Suprapubic skin (tissue), 4 donors: ENCODE data around the gene DPP10.

Experiments
- CTCF ChIP-seq, 2 donors: fragments of 200-600 bp in 1 of 2; fragments of 450-650 bp in 1 of 2; sonication (generic) in 1 of 2; IDR thresholded peaks; one replicate each; pipeline ENCODE4 v1.5.1; 2016 to 2019; ENCODE audit warnings: antibody characterized with exemption in 2 of 2, mild to moderate bottlenecking in 1 of 2, moderate library complexity in 1 of 2
- EP300 ChIP-seq: sonication (generic); formaldehyde crosslinking; IDR thresholded peaks from one replicate; pipeline ENCODE4 v1.6.1; 2017; ENCODE audit warnings: antibody characterized with exemption
- POLR2AphosphoS5 ChIP-seq, 3 donors: sonication (generic); formaldehyde crosslinking; IDR thresholded peaks; one replicate each; pipeline ENCODE4 v1.6.1; 2017; ENCODE audit warnings: antibody characterized with exemption in 3 of 3

DNA sequence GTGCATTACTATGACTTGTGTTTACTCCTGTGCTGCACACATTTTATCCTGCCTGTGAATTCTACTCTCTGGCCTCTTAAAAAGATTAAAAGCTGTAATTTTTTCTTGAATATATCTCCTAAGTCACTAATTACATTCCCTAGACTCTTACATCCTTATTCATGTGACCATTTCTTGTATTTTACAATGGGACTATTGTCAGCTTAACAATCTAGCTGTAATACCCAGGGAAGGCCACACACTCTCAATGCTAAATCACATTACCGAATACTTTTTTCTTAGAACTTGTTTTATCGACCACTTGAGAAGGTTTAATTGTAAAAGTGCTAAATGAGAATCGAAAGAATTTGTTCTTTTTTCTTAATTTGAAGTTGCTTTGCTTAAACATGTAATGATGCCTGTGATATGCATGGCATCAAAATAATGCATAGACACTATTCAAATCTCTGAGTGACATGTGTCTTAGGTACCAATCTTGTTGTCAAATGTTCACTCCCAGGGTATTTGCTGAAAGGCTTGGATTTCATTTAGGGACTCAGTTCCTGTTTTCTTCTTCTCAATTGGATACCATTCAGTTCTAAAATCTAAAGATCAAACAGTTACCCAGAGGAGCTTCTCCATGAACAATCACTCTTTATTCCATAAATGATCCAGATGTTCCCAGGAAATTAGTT lies 498.5 kb downstream of the DPP10 start:
- TF ChIP-seq POLR2AphosphoS5 (IDR thresholded peaks at IDR 0.05) (no peak), EP300 (no peak), CTCF (IDR thresholded peaks at IDR 0.05) (no peak)
